Measurements from ENCODE around the gene PIWIL1.

PIWIL1 gene

GRCh38 chr12:130414381-130414780 lies 76.7 kb downstream of the PIWIL1 start:
- H3K36me3 Mint-ChIP-seq = no peaks in the 10 kb centered on the region
- H3K27ac Mint-ChIP-seq = no peak overlapping the region
- H3K4me3 Mint-ChIP-seq = no peak overlapping the region
- ATAC-seq (ENCODE audit: low read depth) = no peak
- peaks cover 3% of the 10 kb centered on the region for H3K27me3 Mint-ChIP-seq
- DNase-seq (ENCODE audit: low spot score in 2 of 2) = no peak
- no peaks in the 10 kb centered on the region for H3K9me3 Mint-ChIP-seq
- no peaks in the 10 kb centered on the region for H3K4me1 Mint-ChIP-seq

- Mint-ChIP-seq H3K27me3 (no peaks in the 10 kb centered on the region), H3K27ac (no peak overlapping the region), H3K4me1 (no peaks in the 10 kb centered on the region), H3K4me3 (no peak overlapping the region), H3K9me3 (no peaks in the 10 kb centered on the region), H3K36me3 (no peaks in the 10 kb centered on the region)
- ATAC-seq (ENCODE audit: low read depth) = no peak
- no peak for DNase-seq (ENCODE audit: low spot score in 2 of 2)
Measured at GRCh38 chr12:130418251-130418650, 80.6 kb downstream of the PIWIL1 start.

- H3K4me1 Mint-ChIP-seq = no peaks in the 10 kb centered on the region
- no peaks in the 10 kb centered on the region for H3K36me3 Mint-ChIP-seq
- H3K27me3 Mint-ChIP-seq = no peaks in the 10 kb centered on the region
- no peaks in the 10 kb centered on the region for H3K9me3 Mint-ChIP-seq
- DNase-seq (ENCODE audit: low spot score in 2 of 2) (no peak), ATAC-seq (ENCODE audit: low read depth) (no peak)
- no peak overlapping the region for H3K27ac Mint-ChIP-seq
- no peak overlapping the region for H3K4me3 Mint-ChIP-seq
Measured at GRCh38 chr12:130419116-130419515, 81.4 kb downstream of the PIWIL1 start.

GRCh38 chr12:130420071-130420470 lies 82.4 kb downstream of the PIWIL1 start:
- Mint-ChIP-seq H3K4me3 (no peak overlapping the region), H3K4me1 (no peaks in the 10 kb centered on the region), H3K36me3 (no peaks in the 10 kb centered on the region), H3K9me3 (no peaks in the 10 kb centered on the region), H3K27me3 (no peaks in the 10 kb centered on the region), H3K27ac (no peak overlapping the region)
- DNase-seq (ENCODE audit: low spot score in 2 of 2) (no peak), ATAC-seq (ENCODE audit: low read depth) (no peak)

GRCh38 chr12:130421896-130422295 lies 84.2 kb downstream of the PIWIL1 start:
- Mint-ChIP-seq H3K4me3 (no peak overlapping the region), H3K4me1 (no peaks in the 10 kb centered on the region), H3K27me3 (no peaks in the 10 kb centered on the region), H3K36me3 (no peaks in the 10 kb centered on the region), H3K27ac (no peak overlapping the region), H3K9me3 (no peaks in the 10 kb centered on the region)
- no peak for DNase-seq (ENCODE audit: low spot score in 2 of 2)
- ATAC-seq (ENCODE audit: low read depth) = no peak

Measured in memory B cell (primary cell).